Loucy (cell line): ENCODE data around the gene FXYD3.

Source experiments
- CTCF ChIP-seq: fragments of 200-600 bp; sonication (generic); conservative IDR thresholded peaks from 2 replicates; pipeline ENCODE4 v1.5.1; 2014; ENCODE audit warnings: mild to moderate bottlenecking, antibody characterized with exemption, low read length
- EZH2phosphoT487 ChIP-seq: fragments of 200-600 bp; IDR thresholded peaks from 2 replicates; pipeline ENCODE4 v1.6.1; 2018; ENCODE audit warnings: antibody characterized with exemption, mild to moderate bottlenecking, moderate library complexity, borderline replicate concordance

DNA sequence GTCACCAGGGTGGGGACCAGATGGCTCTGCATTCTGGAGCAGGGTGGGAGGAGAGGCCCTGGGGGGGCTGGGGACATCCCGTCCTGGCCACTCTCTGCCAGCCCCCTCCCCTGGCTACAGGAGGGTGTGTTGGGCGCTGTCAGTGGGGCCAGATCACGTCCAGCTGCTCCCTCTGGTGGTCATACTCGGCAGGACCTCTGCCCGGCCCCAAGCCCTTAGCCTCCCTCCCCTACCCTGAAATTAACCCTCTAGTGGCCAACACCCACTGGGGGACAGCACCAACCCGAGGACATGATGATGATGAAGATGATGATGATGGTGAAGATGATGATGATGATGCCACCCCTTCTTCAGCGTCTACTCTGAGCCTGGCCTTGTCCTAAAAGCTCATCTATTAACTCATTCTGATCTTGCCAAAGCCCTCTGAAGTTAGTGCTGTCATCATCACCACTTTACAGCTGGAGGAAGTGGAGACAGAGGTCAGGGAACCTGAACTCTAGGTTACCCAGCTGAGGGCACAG lies 19.8 kb downstream of the FXYD3 start:
- TF ChIP-seq CTCF (peak; percentile 83), EZH2phosphoT487 (no peak)
